HuH-7 (cell line): ENCODE measurements around the gene PROK2.

Experiments
- DNase-seq: peaks from one replicate; pipeline ENCODE4 v3.0.0; 2011; ENCODE audit warnings: low spot score

PROK2 gene, protein sequence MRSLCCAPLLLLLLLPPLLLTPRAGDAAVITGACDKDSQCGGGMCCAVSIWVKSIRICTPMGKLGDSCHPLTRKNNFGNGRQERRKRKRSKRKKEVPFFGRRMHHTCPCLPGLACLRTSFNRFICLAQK

GRCh38 chr3:71784914-71785531 is at the start of gene PROK2:
Gene PROK2 (minus strand): TSS chr3:71785148. CDS start chr3:71785052, 96 bp downstream.
- no peak for DNase-seq

- DNase-seq: no peak
These were observed 46.7 kb upstream of the PROK2 start for GRCh38 chr3:71831599-71831998.

DNA sequence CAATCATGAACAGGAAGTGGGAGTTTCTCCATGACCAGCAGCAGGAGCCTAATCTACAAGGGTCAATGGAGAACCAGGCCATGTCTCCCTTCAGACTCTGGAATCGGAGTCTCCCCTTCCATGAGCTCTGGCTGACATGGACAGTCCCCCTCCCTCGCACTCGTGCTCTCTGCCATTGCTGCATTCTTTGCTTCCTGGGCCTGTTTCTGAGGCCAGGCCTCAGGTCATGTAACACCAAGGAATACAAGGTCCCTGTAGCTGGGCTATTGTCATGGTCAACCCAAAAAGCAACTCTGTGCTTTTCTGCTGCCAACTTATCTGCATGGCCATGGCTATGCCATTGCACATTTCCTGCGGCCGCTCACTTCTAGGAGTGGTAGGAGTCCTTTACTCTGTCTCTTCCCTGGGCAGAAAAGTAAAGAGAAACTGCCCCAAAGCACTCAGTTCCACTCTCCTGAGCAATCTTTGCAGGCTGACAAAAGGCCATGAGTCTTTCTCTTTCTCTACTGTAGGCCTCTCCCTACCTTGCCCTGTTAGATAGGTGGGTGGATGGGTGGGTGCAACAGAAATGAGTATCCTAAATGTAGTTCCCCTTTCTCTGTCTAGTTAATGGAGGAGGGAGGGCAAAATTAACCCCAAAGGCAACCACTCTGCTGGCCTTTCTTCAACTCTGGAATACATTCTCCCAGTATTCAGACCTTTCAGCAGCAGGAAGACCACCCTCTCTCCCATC is 40.8 kb upstream of the PROK2 start:
- no peak for DNase-seq

- no peak for DNase-seq
These were observed 36.2 kb upstream of the PROK2 start for GRCh38 chr3:71821116-71821515.

DNA sequence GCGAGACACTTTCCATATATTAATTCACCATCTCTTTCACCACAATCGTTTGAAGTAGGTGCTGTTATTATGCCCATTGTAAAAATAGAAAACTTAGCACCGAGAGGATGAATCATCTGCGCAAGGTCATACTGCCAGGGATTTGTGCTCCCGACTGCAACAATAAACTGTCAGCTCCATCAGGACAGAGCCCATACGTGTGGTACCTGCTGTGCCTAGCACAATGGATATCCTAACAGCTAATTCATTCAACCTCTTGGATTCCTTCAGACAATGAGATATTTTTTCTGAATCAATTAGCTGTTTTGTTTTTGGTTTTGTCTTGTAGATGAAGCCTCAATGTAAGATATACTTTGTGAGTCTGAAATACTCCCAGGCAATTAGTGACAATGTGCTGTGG is 32.3 kb upstream of the PROK2 start:
- no peak for DNase-seq

DNA sequence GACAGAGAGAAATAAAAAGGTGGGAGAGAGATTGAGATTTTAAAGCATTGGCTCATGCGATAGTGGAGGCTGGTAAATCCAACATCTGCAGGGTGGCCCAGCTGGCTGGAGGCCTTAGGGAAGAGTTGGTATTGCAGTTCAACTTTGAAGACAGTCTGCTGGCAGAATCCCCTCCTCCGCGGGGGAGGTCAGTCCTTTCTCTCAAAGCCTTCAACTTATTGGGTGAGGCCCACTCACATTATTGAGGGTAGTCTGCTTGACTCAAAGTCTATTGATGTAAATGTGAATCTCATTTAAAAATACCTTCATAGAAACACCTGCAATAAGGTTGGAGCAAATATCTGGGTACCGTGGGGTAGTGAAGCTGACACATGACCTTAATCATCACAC is 31.8 kb upstream of the PROK2 start:
- DNase-seq: no peak

GRCh38 chr3:71815340-71816067 is 30.6 kb upstream of the PROK2 start:
- DNase-seq: no peak

- no peak for DNase-seq
These were observed 28.8 kb upstream of the PROK2 start for GRCh38 chr3:71813704-71814103.

DNA sequence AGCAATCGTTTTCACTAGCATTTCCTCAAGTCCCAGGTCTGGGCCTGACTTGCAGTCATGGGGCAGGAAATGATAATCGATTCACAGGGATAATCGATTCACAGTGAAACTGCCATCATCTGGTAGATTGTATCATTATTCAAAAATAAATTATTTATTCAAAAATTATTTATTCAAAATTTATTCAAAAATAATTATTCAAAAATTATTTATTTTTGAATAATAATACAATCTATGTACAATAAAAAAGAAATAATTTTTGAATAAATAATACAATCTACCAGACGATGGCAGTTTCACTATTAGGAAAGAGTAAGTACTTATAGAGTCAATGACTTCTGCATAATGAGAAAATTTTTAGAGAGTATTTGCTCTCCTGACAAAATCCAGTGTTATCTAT is 28.1 kb upstream of the PROK2 start:
- no peak for DNase-seq

DNA sequence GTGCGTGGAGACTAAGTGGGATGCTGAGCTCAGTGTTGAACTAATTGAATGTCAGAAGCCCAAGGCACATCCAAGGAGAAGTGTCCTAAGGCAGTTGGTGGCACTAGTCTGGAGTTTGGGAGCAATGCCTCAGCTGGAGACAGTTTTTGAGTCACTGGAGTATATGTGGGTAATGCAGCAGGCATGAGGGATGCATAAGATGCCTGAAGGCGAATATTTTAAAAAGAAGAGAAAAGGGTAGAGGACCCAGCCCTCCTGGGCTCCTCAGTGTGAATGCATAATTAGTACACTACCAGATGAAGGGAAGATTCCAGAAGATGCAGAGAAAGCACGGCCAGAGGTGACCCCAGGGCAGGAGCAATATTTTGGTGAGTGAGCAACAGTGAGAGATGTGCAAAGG is 25.1 kb upstream of the PROK2 start:
- DNase-seq: no peak

- no peak for DNase-seq
These were observed 24.5 kb upstream of the PROK2 start for GRCh38 chr3:71809321-71810026.

GRCh38 chr3:71806736-71807135 is 21.8 kb upstream of the PROK2 start:
- no peak for DNase-seq

DNA sequence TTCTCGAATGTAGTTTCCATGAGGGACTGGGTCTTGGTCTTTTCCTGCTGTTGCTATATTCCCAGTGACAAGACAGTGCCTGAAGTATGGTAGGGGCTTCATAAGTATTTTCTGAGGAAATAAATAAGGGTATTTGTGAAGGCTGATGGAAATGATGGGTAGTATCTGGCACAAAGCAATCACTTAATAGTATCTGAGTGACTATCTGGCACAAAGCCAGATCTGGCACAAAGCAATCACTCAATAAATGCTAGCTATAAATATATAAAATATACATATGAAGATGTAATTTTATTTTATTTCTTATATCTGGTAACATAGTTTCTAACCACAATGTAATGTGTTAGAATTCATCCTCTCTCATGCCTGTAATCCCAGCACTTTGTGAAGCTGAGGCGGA is 20.7 kb upstream of the PROK2 start:
- no peak for DNase-seq

- no peak for DNase-seq
These were observed 20.3 kb upstream of the PROK2 start for GRCh38 chr3:71805199-71805598.

DNA sequence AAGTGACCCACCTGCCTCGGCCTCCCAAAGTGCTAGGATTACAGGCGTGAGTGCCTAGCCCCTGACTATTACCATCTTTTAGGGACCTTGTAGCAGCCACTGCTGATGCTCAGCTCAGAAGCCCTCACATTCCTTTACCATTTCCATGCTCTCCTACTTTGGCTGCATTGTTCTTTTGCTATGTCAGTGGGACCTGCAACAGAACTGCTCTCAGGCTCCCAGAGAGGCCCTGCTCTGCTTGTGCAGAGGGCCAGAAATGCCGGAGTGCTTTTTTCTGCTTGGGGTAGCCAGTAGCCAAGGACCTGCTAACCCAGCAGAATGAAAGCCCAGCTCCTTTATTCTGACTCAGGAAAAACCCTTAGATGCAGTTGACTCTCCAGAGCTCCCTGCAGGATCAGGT is 18.3 kb upstream of the PROK2 start:
- DNase-seq: no peak

- DNase-seq: no peak
These were observed 17.0 kb upstream of the PROK2 start for GRCh38 chr3:71801986-71802385.

- DNase-seq: no peak
These were observed 15.1 kb upstream of the PROK2 start for GRCh38 chr3:71800023-71800422.

DNA sequence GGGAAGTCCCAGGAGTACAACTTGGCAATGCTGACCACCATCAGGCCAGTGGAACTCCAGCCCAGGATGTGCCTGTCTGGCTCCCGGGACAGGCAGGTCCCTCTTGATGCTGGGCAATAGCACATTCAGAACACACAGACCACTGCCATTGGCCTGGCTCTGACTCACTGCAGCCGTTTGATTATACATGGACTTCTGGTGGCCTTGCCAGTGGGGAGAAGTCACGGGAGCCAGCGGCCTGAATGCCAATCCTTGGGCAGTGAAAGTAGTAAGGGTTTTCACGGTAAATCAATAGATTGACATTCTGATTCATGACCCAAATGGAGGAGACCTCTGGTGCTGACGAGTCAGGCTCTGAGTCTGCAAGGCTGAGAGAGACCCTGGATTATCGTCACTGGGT is 12.5 kb upstream of the PROK2 start:
- no peak for DNase-seq

GRCh38 chr3:71796290-71796689 is 11.3 kb upstream of the PROK2 start:
- DNase-seq: no peak

GRCh38 chr3:71791634-71792033 is 6.7 kb upstream of the PROK2 start:
- no peak for DNase-seq

GRCh38 chr3:71789922-71790321 is 5.0 kb upstream of the PROK2 start:
- no peak for DNase-seq

GRCh38 chr3:71787851-71788405 is 3.0 kb upstream of the PROK2 start:
- no peak for DNase-seq
